Muscle layer of duodenum (tissue), 2 donors: ENCODE results near the gene EDARADD.

Experiments used
- H3K27ac ChIP-seq: one replicate; pipeline ENCODE4 v1.7.0; 2013; ENCODE audit warnings: mild to moderate bottlenecking, low read length
- H3K27me3 ChIP-seq: one replicate; pipeline ENCODE4 v1.7.0; 2013; ENCODE audit warnings: low read depth, mild to moderate bottlenecking, control low read depth, low read length
- H3K36me3 ChIP-seq, 2 donors: one replicate each; pipeline ENCODE4 v1.7.0; 2013; ENCODE audit warnings: low read length in 2 of 2, control low read depth in 1 of 2, mild to moderate bottlenecking in 1 of 2; ENCODE audit not compliant: insufficient read depth in 2 of 2, control insufficient read depth in 1 of 2
- H3K4me1 ChIP-seq, 2 donors: one replicate each; pipeline ENCODE4 v1.7.0; 2013; ENCODE audit warnings: low read length in 2 of 2, mild to moderate bottlenecking in 2 of 2, control low read depth in 1 of 2, moderate library complexity in 1 of 2; ENCODE audit not compliant: insufficient read depth in 2 of 2, control insufficient read depth in 1 of 2
- H3K4me3 ChIP-seq, 2 donors: one replicate each; pipeline ENCODE4 v1.7.0; 2013; ENCODE audit warnings: low read length in 2 of 2, low read depth in 1 of 2, mild to moderate bottlenecking in 1 of 2
- H3K9me3 ChIP-seq, 2 donors: one replicate each; pipeline ENCODE4 v1.7.0; 2013; ENCODE audit warnings: low read length in 2 of 2, control low read depth in 1 of 2, mild to moderate bottlenecking in 1 of 2; ENCODE audit not compliant: control insufficient read depth in 1 of 2
- donor health status: healthy.

Gene EDARADD

DNA sequence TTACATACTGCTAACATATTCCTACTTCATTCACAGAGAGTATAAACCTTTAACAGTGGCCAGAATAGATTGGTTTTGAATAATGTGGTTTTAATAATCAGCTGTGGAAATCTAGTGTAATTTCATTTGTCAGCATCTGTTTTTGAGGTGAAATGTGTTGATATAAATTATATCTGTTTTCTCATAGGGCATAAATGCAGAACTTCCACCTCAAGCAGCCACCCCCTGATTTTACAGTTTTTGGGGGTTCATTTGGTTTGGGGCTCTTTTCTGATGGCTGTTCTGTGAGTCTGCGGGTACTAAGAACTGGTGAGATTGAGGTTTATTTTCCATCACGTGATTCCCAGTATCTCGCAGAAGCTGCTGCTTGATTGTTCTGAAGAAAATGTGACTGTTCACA is 23.2 kb downstream of the EDARADD start:
- no peaks in the 10 kb centered on the region for H3K4me1 ChIP-seq
- no peak overlapping the region for H3K4me3 ChIP-seq
- no peaks in the 10 kb centered on the region for H3K9me3 ChIP-seq
- H3K27ac ChIP-seq: no peak overlapping the region
- H3K27me3 ChIP-seq: no peaks in the 10 kb centered on the region
- H3K36me3 ChIP-seq: no peaks in the 10 kb centered on the region

- Histone ChIP-seq H3K36me3 (no peaks in the 10 kb centered on the region), H3K9me3 (no peaks in the 10 kb centered on the region), H3K4me1 (no peaks in the 10 kb centered on the region), H3K27me3 (no peaks in the 10 kb centered on the region), H3K4me3 (no peak overlapping the region), H3K27ac (no peak overlapping the region)
Observed at GRCh38 chr1:236419502-236419901, 25.4 kb downstream of the EDARADD start.

DNA sequence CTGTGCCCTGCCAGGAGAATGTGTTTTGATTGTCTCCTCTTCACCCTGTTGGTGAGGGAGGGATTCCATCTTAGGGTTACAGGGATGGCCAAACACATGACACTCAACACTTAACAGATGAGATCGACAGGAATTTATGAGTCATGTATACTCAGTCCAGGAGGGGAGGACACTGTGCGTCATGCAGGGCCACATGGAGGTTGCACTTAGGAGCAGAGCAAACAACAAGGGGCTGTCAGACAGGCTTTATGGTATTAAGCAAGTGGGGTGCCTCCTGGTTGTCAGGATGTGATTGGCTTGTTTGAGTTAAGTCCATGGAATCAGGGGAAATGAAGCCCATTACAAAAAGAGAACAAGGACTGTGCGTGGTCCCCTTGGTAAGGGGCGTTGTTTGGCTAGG is 26.9 kb downstream of the EDARADD start:
- H3K27ac ChIP-seq: no peak overlapping the region
- no peaks in the 10 kb centered on the region for H3K27me3 ChIP-seq
- no peaks in the 10 kb centered on the region for H3K36me3 ChIP-seq
- no peak overlapping the region for H3K4me3 ChIP-seq
- H3K9me3 ChIP-seq: no peaks in the 10 kb centered on the region
- H3K4me1 ChIP-seq: no peaks in the 10 kb centered on the region

GRCh38 chr1:236421850-236422516 is 27.9 kb downstream of the EDARADD start:
- Histone ChIP-seq H3K27me3 (no peaks in the 10 kb centered on the region), H3K4me1 (no peaks in the 10 kb centered on the region), H3K4me3 (no peak overlapping the region), H3K9me3 (no peaks in the 10 kb centered on the region), H3K36me3 (no peaks in the 10 kb centered on the region), H3K27ac (no peak overlapping the region)

- no peak overlapping the region for H3K4me3 ChIP-seq
- H3K4me1 ChIP-seq: no peaks in the 10 kb centered on the region
- H3K9me3 ChIP-seq: no peaks in the 10 kb centered on the region
- no peaks in the 10 kb centered on the region for H3K27me3 ChIP-seq
- no peak overlapping the region for H3K27ac ChIP-seq
- H3K36me3 ChIP-seq: no peaks in the 10 kb centered on the region
Observed at GRCh38 chr1:236422517-236422876, 28.4 kb downstream of the EDARADD start.

DNA sequence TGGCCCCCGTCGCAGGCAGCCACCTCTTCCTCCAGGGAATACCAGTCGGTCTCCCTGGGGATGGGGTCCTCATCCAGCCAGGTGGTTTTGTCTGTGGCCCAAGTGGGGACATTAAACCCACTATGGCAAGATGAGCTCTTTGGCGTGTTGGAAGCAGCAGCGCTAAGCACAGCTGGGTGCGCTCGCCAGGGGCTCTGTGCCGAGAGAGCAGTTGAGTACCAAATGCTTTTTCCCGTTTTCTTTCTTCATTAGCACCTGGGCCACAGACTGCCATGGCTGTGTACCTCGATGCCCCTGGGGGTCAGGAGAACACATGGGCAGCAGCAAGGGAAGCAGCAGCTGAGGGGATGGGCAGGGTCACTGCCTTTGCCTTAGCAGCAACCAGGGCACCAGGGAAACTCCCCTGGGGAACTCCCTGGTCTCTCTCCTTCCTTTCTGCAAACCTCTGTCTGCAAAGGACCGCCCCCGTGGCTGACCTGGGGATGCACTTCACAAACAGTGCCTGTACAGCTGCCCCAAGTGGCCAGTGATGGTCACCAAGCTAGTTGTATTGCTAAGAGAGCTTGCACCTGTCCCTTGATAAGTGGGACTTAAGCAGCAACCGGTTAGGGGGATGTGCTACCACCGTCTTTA is 31.1 kb downstream of the EDARADD start:
- no peaks in the 10 kb centered on the region for H3K9me3 ChIP-seq
- H3K27ac ChIP-seq: no peak overlapping the region
- H3K36me3 ChIP-seq: no peaks in the 10 kb centered on the region
- no peak overlapping the region for H3K4me3 ChIP-seq
- H3K27me3 ChIP-seq: no peaks in the 10 kb centered on the region
- H3K4me1 ChIP-seq: no peaks in the 10 kb centered on the region

GRCh38 chr1:236426215-236426614 is 32.1 kb downstream of the EDARADD start:
- H3K4me1 ChIP-seq: no peaks in the 10 kb centered on the region
- no peaks in the 10 kb centered on the region for H3K36me3 ChIP-seq
- H3K27ac ChIP-seq: no peak overlapping the region
- H3K4me3 ChIP-seq: no peak overlapping the region
- no peaks in the 10 kb centered on the region for H3K9me3 ChIP-seq
- H3K27me3 ChIP-seq: no peaks in the 10 kb centered on the region

DNA sequence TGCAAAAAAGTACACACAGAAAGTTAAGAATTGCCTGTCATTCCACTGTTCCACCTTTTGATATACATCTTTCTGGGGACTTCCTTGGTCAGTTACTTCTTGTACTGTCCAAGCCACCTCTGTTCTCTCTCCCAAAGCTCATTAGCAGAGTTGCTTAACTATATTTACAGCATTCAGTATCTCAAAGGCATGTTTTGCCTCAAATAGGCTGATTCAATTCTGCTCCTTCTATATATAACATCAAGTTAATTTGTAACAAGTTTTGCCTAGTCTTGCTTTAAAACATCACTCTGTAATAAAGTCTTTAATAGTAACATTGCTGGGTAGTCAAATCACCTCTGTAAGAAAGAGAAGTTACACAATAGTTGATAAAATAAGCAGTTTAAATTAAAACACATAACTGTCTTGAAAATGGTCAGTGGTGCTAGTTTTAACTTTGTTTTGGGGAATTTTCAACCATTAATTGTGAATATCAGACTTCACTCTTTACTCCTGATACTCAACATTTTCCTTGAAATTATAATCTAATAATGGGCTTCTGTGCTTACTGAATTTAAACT is 35.7 kb downstream of the EDARADD start:
- Histone ChIP-seq H3K4me3 (no peak overlapping the region), H3K9me3 (no peaks in the 10 kb centered on the region), H3K27me3 (no peaks in the 10 kb centered on the region), H3K27ac (no peak overlapping the region), H3K4me1 (no peaks in the 10 kb centered on the region), H3K36me3 (no peaks in the 10 kb centered on the region)

- Histone ChIP-seq H3K4me1 (no peaks in the 10 kb centered on the region), H3K4me3 (no peak overlapping the region), H3K9me3 (no peaks in the 10 kb centered on the region), H3K27ac (no peak overlapping the region), H3K36me3 (no peaks in the 10 kb centered on the region), H3K27me3 (no peaks in the 10 kb centered on the region)
Observed at GRCh38 chr1:236433819-236434315, 39.8 kb downstream of the EDARADD start.

DNA sequence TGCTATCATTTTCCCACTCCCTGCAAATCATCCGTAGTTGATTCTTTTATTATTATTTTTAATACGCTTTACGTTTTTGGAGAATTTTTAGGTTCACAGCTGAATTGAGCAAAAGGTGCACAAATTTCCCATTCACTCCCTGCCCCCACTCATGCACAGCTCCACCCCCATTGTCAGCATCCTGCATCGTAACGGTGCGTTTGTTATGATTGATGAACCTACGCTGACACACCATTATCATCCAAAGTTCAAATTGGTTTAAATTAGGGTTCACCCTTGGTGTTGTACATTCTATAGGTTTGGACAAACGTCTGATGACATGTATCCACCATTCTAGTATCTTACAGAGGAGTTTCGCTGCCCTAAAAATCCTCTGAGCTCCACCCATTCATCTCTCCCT is 44.5 kb downstream of the EDARADD start:
- H3K27ac ChIP-seq: no peak overlapping the region
- H3K4me3 ChIP-seq: no peak overlapping the region
- no peaks in the 10 kb centered on the region for H3K36me3 ChIP-seq
- no peaks in the 10 kb centered on the region for H3K27me3 ChIP-seq
- H3K9me3 ChIP-seq: peaks cover 0 to 3% of the 10 kb centered on the region in 2 donors
- no peaks in the 10 kb centered on the region for H3K4me1 ChIP-seq

DNA sequence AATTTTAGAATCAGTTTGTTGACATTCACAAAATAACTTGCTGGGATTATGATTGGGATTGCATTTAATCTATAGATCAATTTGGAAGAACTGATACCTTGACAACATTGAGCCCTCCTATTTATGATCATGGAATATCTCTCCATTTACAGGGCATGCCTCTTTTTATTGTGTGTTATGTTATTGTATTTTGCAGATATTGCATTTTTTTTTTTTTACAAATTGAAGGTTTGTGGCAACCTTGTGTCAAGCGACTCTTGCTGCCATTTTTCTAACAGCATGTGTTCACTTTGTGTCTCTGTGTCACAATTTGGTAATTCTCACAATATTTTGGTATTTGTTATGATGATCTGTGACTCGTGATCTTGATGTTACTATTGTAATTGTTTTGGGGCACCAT is 46.3 kb downstream of the EDARADD start:
- no peak overlapping the region for H3K27ac ChIP-seq
- H3K27me3 ChIP-seq: no peaks in the 10 kb centered on the region
- no peaks in the 10 kb centered on the region for H3K4me1 ChIP-seq
- H3K36me3 ChIP-seq: no peaks in the 10 kb centered on the region
- H3K9me3 ChIP-seq: peaks cover 0 to 3% of the 10 kb centered on the region in 2 donors
- no peak overlapping the region for H3K4me3 ChIP-seq
